Stimulated activated CD8-positive, alpha-beta memory T cell treated with anti-CD3 and anti-CD28 coated beads, Interleukin-7, amount 100 ng/mL, for 4 hours (primary cell): ENCODE data around the gene CALN1.

Source experiments
- DNase-seq, 2 donors: peaks; one replicate each; pipeline ENCODE4 v3.0.0-alpha.2; 2020; ENCODE audit warnings: low read depth in 2 of 2

CALN1 gene

GRCh38 chr7:72325561-72325960 is 86.6 kb downstream of the CALN1 start:
- DNase-seq: no peak

GRCh38 chr7:72321637-72322036 is 90.5 kb downstream of the CALN1 start:
- DNase-seq: no peak

DNA sequence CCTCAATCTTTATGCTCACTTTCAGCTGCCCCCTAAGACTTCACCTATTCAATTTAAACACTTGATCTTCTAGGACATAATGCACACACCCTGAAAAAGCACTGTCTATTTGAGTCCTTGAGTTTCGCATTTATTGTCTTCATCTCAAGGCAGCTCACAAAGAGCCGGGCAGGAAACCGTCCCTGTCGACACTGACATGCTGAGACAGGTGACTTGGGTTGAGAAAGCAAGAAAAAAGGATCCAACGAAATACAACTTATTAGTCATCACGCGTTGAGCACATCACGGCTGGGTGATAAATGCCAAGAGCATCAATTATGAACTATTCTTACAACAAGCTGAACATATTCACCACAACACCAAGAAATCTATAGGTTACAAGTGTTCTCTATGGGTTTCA is 91.1 kb downstream of the CALN1 start:
- DNase-seq: no peak

- DNase-seq: no peak
Measured at GRCh38 chr7:72317341-72317740, 94.8 kb downstream of the CALN1 start.

GRCh38 chr7:72316148-72316547 is 96.0 kb downstream of the CALN1 start:
- no peak for DNase-seq

- no peak for DNase-seq
Measured at GRCh38 chr7:72313906-72314305, 98.2 kb downstream of the CALN1 start.

DNA sequence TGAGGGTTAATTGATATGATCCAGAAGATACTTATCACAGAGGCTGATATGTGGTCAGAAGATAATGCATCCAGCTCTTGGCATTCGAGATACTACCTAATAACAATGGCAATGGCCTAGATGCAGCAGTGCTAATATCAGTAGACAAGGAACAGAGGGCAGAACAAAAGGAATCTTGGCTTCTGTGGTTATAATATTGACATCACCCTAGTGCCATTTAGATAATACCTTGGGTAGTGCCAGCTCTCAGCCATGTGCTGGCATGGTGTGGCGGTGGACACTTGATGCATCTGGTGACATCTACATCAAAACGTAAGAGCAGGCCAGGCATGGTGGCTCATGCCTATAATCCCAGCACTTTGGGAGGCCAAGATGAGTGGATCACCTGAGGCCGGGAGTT is 101.8 kb downstream of the CALN1 start:
- DNase-seq: no peak

DNA sequence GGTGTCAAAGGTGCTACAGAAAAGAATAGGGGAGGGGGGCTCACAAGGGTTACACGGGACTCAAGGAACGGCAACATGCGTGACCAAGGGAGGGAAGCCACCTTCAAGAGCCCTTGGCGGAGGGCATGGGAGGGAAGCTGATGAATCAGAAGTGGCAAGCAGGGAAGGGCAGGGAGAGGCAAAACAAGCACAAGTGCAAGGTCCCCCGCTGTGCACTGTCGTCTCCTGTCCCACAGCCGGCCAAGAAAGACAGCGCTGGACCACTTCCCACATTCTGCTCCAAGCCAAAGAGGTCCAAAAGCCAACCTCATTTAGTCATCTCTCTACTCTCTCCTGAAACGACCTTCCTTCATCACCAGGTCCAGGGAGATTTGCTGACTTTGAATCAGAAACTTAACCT is 102.7 kb downstream of the CALN1 start:
- DNase-seq: no peak

DNA sequence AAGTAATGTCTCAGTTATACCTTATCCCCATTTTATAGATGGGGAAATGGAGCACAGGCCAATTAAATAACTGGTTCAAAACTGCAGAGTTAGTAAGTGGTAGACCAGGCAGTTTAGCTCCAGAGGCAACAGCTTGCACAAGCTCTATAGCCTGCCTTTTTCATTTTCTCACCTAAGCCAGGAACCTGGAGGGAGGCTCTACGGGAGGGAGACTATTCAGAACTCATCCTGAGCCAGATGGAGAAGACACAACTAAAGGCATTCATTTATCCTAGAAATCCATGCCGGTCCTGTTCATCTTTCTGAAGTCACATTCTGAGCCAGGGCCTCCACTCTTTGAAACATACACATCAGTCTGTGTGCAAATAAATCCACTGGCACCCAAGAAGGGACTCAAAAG is 103.2 kb downstream of the CALN1 start:
- DNase-seq: no peak

GRCh38 chr7:72307566-72307965 is 104.6 kb downstream of the CALN1 start:
- no peak for DNase-seq

GRCh38 chr7:72298912-72299311 is 113.2 kb downstream of the CALN1 start:
- no peak for DNase-seq

- no peak for DNase-seq
Measured at GRCh38 chr7:72298091-72298490, 114.0 kb downstream of the CALN1 start.

GRCh38 chr7:72297636-72298035 is 114.5 kb downstream of the CALN1 start:
- no peak for DNase-seq

DNA sequence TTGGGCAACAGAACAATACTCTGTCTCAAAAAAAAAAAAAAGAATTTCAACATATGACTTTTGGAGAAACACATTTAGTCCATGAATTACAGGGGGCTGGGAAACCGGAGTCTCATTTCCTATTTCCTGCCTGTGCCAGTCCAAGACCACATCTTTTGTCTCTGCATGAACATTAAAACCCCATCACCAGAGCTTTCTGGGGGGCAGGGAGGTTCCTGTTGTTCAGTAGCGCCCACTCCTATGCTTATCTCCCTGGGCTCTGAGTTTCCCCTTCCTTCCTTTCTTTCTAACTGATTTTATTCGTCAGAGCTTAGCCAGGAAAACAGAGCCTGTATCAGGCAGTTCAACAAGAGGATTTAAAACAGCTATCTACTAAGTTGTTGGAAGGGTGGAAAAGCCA is 119.3 kb downstream of the CALN1 start:
- DNase-seq: no peak

DNA sequence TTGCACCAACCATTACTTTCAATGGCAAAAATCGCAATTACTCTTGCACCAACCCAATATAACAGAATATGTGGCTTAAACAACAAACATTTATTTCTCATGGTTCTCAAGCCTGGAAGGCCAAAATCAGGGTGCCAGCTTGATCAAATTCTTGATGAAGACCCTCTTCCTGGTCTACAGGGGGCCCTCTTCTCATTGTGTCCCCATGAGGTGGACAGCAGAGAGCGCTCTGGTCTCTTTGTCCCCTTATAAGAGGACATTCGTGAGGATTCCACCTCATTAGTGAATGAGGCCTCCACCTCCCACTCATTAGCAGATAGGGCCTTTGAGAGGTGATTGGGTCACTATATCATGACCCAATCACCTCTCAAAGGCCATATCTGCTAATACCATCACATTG is 120.0 kb downstream of the CALN1 start:
- no peak for DNase-seq

DNA sequence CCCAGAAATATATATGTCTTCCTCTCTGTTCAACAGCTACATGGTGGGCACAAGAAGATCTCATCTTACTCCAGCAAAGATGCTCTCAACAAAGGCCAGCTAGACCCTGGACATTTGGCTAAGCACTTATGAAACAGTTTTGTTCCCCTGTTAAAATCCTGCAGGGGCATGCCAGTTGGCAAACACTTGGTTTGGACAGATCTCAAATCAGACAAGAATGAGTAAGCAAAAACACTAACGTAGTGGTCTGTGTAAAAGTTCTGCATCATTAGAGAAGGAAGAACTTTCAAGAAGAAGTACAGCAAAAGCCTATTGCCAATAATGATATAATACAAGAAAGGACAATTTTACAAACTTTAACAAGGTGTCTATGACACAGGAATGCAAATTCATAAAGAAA is 125.6 kb downstream of the CALN1 start:
- DNase-seq: no peak

DNA sequence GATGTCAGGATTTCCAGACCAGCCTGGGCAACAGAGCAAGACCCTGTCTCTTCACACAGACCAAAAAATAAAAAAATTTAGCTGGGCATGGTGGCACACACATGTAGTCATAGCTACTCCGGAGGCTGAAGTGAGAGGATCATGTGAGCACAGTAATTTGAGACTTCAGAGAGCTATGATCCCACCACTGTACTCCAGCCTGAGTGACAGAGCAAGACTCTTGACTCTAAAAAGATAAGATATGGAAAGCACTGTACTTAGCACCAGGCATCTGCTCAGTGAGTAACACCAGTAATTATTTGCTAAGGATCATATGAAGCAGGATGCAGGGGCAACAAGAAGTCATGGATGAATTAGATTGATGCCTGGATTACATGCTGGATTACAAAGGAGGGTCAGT is 128.8 kb downstream of the CALN1 start:
- DNase-seq: no peak

- no peak for DNase-seq
Measured at GRCh38 chr7:72281308-72281707, 130.8 kb downstream of the CALN1 start.

GRCh38 chr7:72279203-72279602 is 132.9 kb downstream of the CALN1 start:
- DNase-seq: no peak

GRCh38 chr7:72278550-72278949 is 133.6 kb downstream of the CALN1 start:
- no peak for DNase-seq

DNA sequence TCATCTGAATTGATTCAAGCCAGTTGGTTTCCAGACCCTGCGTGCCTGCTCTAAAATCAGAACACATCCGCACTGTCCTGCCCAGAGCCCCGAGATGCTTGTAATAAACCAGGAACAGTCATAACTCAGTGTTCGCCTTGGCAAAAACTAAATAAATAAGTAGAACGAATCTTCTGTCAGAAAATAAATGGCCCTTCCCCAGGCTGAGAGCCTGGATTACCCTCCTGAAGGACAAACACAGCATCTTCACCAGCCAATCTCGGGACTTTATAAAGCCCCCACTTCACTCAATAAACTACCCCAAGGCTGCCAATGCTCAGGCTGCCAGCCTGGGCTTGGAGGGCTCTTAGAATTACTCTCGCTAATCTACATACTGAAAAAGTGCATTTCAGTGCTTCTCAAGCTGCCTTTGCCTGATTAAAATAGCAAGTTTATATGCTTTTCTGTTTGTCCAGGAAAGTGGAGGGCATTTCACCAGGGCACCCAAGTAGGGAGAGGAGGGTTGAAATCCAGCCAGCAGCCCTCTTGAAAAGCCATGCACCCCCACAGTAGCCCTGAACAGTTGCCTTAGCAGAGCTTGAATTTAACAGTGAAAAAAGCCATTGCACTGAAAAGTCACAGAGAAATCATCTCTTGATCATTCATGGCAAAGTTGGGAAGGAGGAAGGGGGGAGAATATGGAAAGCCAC is 136.6 kb downstream of the CALN1 start:
- no peak for DNase-seq

GRCh38 chr7:72272479-72272878 is 139.7 kb downstream of the CALN1 start:
- no peak for DNase-seq

DNA sequence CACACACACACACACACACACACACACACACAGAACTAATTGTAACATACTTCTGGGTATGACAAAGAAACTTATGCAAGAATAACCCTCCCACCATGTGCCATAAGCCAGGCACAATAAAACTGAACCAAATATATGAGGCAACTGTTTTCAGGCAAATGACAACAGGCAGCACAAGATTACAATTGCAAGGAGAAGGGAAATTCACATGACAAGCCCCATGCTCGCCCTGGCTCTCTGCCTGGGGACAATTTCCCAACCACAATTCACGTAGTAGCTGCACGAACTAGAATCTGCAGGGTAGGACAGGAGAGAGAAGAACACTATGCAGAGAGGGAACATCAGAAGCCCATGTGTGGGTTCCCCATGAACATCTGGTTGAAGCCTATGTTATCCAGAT is 143.3 kb downstream of the CALN1 start:
- DNase-seq: no peak

DNA sequence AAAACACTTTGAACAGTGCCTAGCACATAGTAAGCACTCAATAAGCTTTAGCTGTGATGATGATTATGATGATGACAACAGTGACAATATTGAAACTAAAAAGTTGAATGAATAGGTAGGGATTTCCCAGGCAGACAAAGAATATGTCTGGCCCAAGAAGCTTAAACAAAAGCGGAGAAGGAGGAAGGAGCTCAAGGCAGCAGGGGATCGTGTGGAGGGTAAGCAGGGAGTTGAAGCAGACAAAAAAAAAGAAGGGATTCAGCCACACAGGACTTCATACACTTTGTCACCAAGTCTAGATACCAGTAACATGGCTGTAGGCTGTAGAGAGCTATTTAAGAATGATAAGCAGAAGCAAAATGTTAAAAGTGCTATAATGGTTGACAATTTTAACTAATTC is 144.0 kb downstream of the CALN1 start:
- no peak for DNase-seq
